HG03103 (cell line): ENCODE data around the gene SMO.

Experiments
- ATAC-seq: cut with Tn5 transposase; IDR thresholded peaks from one replicate; pipeline ENCODE4 v1.9.1; 2021; ENCODE audit warnings: low read depth; ENCODE audit not compliant: unreplicated experiment

The SMO gene

DNA sequence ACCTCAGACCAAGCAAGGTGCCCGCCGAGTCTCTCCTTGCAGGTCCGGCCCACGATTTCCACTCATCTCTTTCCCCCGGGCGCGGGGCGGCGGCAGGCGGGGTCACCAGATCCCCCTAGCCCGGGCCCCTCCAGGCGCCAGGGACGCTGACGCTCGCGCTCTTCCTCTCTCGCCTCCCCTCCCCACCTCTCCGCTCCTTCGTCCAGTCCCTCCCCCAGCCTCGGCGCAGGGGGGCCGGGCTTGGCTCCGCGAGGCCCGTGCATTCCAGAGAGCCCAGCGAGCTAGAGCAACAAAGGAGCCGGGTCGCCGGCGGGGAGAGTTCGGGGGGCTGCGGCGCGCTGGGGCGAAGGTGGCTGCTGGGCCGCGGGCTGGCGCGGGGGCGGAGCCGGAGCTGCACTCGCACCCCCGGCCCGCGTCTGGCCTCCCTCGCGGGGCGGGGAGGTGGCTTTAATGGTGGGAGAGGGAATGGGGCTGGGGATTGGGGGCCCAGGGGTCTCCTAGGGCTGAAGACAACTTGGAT, at the start of gene SMO:
TSS of gene SMO (plus strand) at position 262 of the 520 bp plus-strand sequence. CDS start 519 bp downstream, outside the sequence.
- ATAC-seq: no peak

GRCh38 chr7:129143724-129144094, 44.7 kb upstream of the SMO start:
- ATAC-seq: no peak

- peak; percentile 58 for ATAC-seq
Observed at GRCh38 chr7:129144095-129144833, 44.2 kb upstream of the SMO start, which contains the start of gene TSPAN33. Gene TSPAN33, plus strand, starts transcription at chr7:129144707. Its CDS starts 274 bp downstream, at chr7:129144981.

DNA sequence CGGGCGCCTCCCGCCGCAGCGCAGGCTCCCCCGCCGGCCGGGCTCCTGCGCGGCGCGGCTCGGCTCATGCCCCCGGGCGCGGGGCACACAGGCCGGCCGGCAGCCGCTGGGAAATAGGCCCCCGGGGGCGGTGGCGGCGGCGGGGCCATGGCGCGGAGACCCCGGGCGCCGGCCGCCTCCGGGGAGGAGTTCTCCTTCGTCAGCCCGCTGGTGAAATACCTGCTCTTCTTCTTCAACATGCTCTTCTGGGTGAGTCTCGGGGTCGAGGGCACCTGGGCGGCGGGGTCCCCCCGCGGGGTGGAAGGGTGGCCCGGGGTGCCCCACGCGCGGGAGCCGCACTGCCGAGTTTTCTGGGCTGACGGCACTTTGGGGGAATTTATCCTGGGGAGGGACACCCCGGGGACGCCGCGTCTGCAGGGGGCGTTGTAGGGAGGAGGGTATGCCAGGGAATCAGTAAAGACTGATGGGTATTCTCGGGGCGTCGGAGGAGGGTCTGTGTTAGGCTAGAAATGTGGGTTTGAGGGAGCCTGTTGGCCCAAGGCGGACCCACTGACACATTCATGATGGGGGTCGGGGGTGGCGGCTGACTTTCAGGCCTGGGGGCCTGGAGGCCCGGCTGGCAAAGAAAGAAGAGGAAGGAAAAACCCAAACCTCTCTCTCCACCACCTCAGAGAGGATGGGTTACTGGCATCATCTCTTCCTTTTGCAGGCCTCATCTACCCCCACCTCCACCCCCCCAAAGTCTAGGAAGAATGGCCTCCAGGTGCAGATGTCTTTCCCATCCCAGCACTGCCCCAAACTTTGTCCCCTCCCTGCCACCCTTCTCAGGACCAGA, 43.4 kb upstream of the SMO start:
- ATAC-seq: no peak

DNA sequence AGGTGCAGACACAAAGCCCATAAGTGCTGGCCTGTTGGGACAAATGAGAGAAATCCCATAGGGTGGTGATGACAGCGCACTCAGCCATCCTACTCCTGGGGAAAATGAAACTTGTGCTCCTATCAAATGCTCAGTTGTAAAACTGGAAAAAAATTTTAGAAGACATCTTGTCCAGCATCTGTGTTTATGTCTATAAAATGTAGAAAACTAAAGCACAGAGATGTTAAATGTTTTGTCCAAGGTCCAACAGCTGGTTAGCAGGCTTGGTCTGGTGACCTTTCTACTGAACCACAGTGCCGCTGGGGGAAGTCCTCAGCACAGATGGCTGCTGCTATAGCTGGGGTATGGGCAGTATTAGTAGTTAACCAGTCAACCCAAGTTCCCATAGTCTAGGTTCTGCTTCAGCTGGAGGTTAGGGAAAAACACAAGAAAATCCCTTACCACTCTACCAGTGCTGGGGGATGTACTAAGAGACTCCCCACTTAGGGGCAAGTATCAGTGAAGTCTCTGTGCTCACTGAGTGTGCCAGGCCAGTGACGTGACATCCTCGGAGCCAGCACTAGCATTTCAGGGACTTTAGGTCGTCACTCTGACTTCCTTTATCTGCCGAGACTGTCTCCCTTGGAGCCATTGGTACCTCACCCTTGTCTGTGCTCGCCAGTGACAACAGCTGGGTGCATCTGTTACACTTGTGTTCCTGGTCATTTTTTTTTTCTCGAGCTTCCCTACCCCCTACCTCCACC, 42.0 kb upstream of the SMO start:
- no peak for ATAC-seq

GRCh38 chr7:129147731-129148130, 40.7 kb upstream of the SMO start:
- ATAC-seq: no peak

DNA sequence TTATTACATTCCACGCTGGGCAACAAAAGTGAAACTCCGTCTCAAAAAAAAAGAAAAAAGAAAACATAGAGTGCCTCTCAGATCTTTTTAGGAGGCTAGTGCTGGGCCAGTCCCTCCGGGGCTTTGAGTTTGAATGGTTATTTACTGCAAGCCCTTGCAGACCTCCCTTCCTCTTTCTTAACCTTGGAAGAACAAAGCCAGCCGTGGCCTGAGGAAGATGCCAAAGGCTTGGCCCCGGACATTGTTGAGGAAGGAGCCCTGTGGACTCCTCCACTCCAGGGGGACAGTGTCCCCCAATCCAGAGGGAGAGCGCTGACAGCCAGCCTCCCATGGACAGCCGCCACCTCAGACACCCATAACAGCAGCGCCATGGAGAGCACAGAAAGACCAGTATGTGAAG, 38.9 kb upstream of the SMO start:
- ATAC-seq: no peak

- ATAC-seq: no peak
Observed at GRCh38 chr7:129150199-129150996, 38.0 kb upstream of the SMO start.

DNA sequence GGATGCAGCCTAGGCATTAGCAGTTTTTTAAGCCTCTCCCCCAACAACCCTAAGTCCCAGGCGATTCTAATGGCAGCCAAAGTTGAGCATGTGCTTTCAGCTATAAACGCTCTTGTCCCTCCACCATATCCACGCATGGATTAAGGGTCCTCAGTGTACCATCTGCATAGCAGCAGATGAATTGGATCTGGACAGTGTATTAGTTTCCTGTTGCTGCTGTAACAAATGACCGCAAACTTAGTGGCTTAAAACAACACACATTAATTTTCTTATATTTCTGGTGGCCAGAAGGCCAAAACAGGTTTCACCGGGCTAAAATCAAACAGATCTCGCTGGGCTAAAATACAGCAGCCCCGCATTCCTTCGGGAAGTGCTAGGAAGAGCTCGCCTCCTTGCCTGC, 30.8 kb upstream of the SMO start:
- no peak for ATAC-seq

DNA sequence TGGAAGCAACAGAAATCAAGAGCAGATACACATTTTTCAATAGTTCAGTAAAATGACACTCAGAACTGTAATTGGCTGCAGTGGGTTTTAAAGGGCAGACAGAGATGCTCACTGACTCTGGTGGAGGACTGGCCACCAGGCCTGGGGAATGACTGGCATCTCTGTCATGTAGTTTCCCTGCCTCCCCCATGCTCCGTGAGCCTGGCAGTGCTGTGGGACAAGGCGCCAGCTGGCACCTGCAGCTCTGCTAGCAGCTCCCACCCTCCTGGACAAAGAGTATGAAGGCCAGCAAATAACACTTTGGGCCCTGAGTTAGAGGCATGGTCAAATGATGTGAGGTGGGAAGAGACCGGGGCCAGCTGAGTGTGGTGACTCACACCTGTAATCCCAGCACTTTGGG, 28.9 kb upstream of the SMO start:
- no peak for ATAC-seq

GRCh38 chr7:129160161-129160905, 28.1 kb upstream of the SMO start:
- no peak for ATAC-seq

DNA sequence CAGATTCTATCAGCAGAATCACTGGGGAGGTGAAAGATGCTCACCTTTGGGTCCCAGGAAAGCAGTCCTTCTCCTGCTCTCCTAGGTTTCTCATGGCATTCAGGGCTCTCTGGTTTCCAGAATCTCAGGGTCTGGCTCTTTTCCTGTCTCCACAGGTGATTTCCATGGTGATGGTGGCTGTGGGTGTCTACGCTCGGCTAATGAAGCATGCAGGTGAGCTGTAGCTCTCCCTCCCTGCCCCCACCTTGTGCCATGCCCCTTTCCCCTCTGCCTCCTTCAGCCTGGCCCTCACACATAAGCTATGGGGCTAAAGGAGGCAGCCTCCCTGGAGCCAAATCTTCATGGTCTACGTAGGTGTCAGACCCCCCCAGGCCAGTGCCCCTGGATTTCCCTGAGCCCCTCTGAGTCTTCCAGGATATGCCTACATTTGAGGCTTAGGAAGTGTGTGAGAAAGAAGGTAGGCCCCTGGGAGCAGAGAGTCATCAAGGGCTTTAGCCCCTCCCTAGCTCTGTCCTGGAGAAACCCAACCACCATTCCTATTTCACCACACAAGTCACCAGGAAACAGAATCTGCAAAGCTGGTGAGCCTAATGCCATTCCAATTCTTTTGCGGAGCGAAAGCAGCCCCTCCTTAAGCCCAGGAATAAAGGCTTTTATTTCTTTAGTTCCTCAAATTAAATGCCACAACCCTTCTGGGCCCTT, 26.8 kb upstream of the SMO start:
- no peak for ATAC-seq

- no peak for ATAC-seq
Observed at GRCh38 chr7:129162732-129163131, 25.7 kb upstream of the SMO start.

GRCh38 chr7:129163875-129164544, 24.4 kb upstream of the SMO start:
- ATAC-seq: no peak

GRCh38 chr7:129166745-129167144, 21.7 kb upstream of the SMO start:
- no peak for ATAC-seq

DNA sequence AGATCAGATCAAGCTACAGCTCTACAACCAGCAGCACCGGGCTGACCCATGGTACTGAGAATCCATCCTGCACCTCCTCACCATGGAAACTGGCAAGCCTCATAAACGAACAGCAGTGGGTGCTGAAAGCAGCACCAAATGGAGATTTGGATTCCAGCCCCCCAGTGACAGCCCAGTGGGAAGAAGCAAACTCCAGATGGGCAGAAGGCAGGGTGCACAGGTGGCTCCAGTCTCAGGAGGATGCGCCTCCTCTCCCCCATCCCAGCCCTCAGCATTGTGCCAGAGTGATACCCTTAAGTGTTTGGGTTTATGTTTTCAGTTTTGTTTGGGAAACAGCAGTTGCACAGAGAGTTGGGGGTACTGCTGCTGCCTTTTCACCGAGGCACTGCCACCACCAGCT, 20.6 kb upstream of the SMO start:
- ATAC-seq: no peak

DNA sequence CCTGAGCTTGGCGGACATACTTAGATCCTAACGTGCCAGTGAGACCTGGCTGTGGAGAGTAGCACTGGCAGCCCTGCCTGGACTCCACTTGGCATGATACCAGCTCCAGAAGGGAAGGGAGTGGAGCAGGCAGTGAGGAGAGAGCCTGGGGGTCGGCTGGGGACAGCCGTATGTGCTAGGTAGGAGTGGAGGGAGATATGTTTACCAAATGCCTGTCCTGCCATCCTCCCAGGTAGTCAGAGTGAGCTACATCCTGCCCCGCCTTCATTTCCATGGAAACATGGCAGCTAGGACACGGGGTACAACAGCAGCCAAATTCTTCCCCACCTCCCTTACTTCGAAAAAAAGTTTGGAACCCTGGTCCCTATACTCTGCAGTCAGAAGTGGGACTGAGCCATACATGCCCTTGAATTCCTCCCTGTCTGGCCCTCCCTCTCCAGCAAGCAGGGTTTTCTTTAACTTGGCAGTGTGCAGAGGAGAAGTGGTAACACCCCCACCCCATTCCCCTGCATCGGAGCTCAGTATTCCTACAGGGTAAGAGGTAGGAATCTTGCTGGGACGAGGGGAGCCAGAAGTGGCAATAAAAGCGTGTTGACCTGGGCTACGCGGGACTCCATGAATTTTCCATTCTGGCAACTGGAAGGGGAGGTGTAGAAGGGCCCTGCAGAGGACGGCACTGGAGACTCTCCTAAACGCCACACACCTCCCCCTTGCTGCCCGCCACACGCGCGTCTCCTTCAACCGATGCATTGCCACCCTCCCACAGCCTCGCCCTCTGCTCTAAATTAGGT, 20.0 kb upstream of the SMO start:
- no peak for ATAC-seq
